Measurements from ENCODE around the gene LAS1L.
"Not testable (repeated sequence)": the region's sequence is repeated elsewhere in the genome, so short reads cannot be mapped to it uniquely, and the experiment has no call there.

The LAS1L gene

GRCh38 chrX:65534450-65535292, at the start of gene LAS1L:
Gene LAS1L, minus strand, starts transcription at chrX:65534787. Its CDS starts 72 bp downstream, at chrX:65534715.
- DNase-seq (ENCODE audit: low spot score), result peak; percentile 95

- DNase-seq (ENCODE audit: low spot score), result no peak
Observed at GRCh38 chrX:65582450-65583082, 48.0 kb upstream of the LAS1L start.

- DNase-seq (ENCODE audit: low spot score), result peak; percentile 65
Observed at GRCh38 chrX:65581661-65582339, 47.2 kb upstream of the LAS1L start.

GRCh38 chrX:65578346-65578745, 43.8 kb upstream of the LAS1L start:
- no peak for DNase-seq (ENCODE audit: low spot score)

GRCh38 chrX:65576160-65576559, 41.6 kb upstream of the LAS1L start:
- no peak for DNase-seq (ENCODE audit: low spot score)

- no peak for DNase-seq (ENCODE audit: low spot score)
Observed at GRCh38 chrX:65575022-65575421, 40.4 kb upstream of the LAS1L start.

GRCh38 chrX:65574356-65574755, 39.8 kb upstream of the LAS1L start:
- DNase-seq (ENCODE audit: low spot score), result no peak

- DNase-seq (ENCODE audit: low spot score), result no peak
Observed at GRCh38 chrX:65572971-65573370, 38.4 kb upstream of the LAS1L start.

GRCh38 chrX:65562850-65563249, 28.3 kb upstream of the LAS1L start:
- DNase-seq (ENCODE audit: low spot score), result not testable (repeated sequence)

GRCh38 chrX:65551489-65552339, 17.1 kb upstream of the LAS1L start:
- no peak for DNase-seq (ENCODE audit: low spot score)

GRCh38 chrX:65551086-65551485, 16.5 kb upstream of the LAS1L start:
- no peak for DNase-seq (ENCODE audit: low spot score)

GRCh38 chrX:65545456-65545855, 10.9 kb upstream of the LAS1L start:
- no peak for DNase-seq (ENCODE audit: low spot score)

GRCh38 chrX:65537229-65537628, 2.6 kb upstream of the LAS1L start:
- DNase-seq (ENCODE audit: low spot score), result no peak

- no peak for DNase-seq (ENCODE audit: low spot score)
Observed at GRCh38 chrX:65536291-65536690, 1.7 kb upstream of the LAS1L start.

- no peak for DNase-seq (ENCODE audit: low spot score)
Observed at GRCh38 chrX:65532016-65532415, 2.6 kb downstream of the LAS1L start.

- DNase-seq (ENCODE audit: low spot score), result peak; percentile 62
Observed at GRCh38 chrX:65528705-65529340, 5.8 kb downstream of the LAS1L start.

- no peak for DNase-seq (ENCODE audit: low spot score)
Observed at GRCh38 chrX:65528293-65528692, 6.3 kb downstream of the LAS1L start.

GRCh38 chrX:65524139-65524538, 10.4 kb downstream of the LAS1L start:
- no peak for DNase-seq (ENCODE audit: low spot score)

- DNase-seq (ENCODE audit: low spot score), result peak; percentile 43
Observed at GRCh38 chrX:65522739-65523372, 11.7 kb downstream of the LAS1L start.

GRCh38 chrX:65519530-65519929, 15.1 kb downstream of the LAS1L start:
- not testable (repeated sequence) for DNase-seq (ENCODE audit: low spot score)

GRCh38 chrX:65518980-65519379, 15.6 kb downstream of the LAS1L start:
- not testable (repeated sequence) for DNase-seq (ENCODE audit: low spot score)

All from GM03348 (cell line).